Sigmoid colon (tissue), 7 donors: ENCODE measurements around the gene FSTL5. TPM values are rescaled to one million over a fixed set of nuclear protein-coding genes. Genes with fewer than 3 reads are reported as not detected.

Source experiments
- DNase-seq: peaks from one replicate; pipeline ENCODE4 v3.0.0-alpha.2; 2019
- H3K27ac ChIP-seq, 4 donors: fragments of 200-600 bp; sonication (generic); one replicate each; pipeline ENCODE4 v1.5.1; 2016 to 2019; ENCODE audit warnings: mild to moderate bottlenecking in 1 of 4
- H3K27me3 ChIP-seq, 3 donors: fragments of 200-600 bp; sonication (generic); one replicate each; pipeline ENCODE4 v1.5.1; 2019; ENCODE audit warnings: mild to moderate bottlenecking in 1 of 3
- H3K36me3 ChIP-seq, 4 donors: fragments of 200-600 bp; sonication (generic); one replicate each; pipeline ENCODE4 v1.5.1; 2016 to 2019
- H3K4me1 ChIP-seq, 4 donors: fragments of 200-600 bp; sonication (generic); one replicate each; pipeline ENCODE4 v1.5.1; 2017 to 2019
- H3K4me3 ChIP-seq, 4 donors: fragments of 200-600 bp; sonication (generic); one replicate each; pipeline ENCODE4 v1.5.1; 2017 to 2019; ENCODE audit warnings: mild to moderate bottlenecking in 2 of 4, moderate library complexity in 1 of 4
- H3K9me3 ChIP-seq, 4 donors: fragments of 200-600 bp in 3 of 4; sonication (generic) in 3 of 4; one replicate each; pipeline versions ENCODE4 v1.5.1 to v1.6.1; 2013 to 2019
- CTCF ChIP-seq, 4 experiments: fragments of 450-650 bp in 3 of 4; fragments of 200-600 bp in 1 of 4; IDR thresholded peaks; one replicate each; pipeline ENCODE4 v1.5.1; 2016 to 2019; ENCODE audit warnings: antibody characterized with exemption in 4 of 4, mild to moderate bottlenecking in 3 of 4, moderate library complexity in 2 of 4
- EP300 ChIP-seq, 4 donors: sonication (generic); formaldehyde crosslinking; IDR thresholded peaks; one replicate each; pipeline ENCODE4 v1.6.1; 2017; ENCODE audit warnings: antibody characterized with exemption in 4 of 4
- POLR2A ChIP-seq, 2 donors: fragments of 450-650 bp; IDR thresholded peaks; one replicate each; pipeline ENCODE4 v1.6.1; 2016; ENCODE audit warnings: antibody characterized with exemption in 2 of 2, mild to moderate bottlenecking in 2 of 2, moderate library complexity in 2 of 2
- POLR2AphosphoS5 ChIP-seq, 4 donors: sonication (generic); formaldehyde crosslinking; IDR thresholded peaks; one replicate each; pipeline ENCODE4 v1.6.1; 2017; ENCODE audit warnings: antibody characterized with exemption in 4 of 4
- WGBS, 2 donors: extraction: QIAGEN DNeasy Blood & Tissue Kit; methylation state at CpG; one replicate each; pipeline ENCODE4 v1.1.7; 2013; 5-methylcytosine and 5-hydroxymethylcytosine counted together
- intact Hi-C: fragments of 100-400 bp; cut with DNase I; formaldehyde crosslinking; loops from one replicate; pipeline ENCODE4 v1.15.1; 2023
- polyA plus RNA-seq, 3 donors: library from polyadenylated mRNA; stranded (reverse); fragments of 200-250 nt; gene quantifications; one replicate each; pipeline ENCODE4 v1.2.3, GENCODE V29; 2013
- total RNA-seq, 4 donors: library from RNA; depleted of rRNA; stranded (reverse); fragments of >200 nt; gene quantifications; one replicate each; pipeline ENCODE4 v1.1.0, GENCODE V29; 2016
- donor health status: healthy with polysubstance abuse.
- donor health status: Bipolar disorder and iron deficiency.
- donor health status: healthy.

Gene FSTL5
- total and polyA plus RNA-seq, 7 donors = 0.42 to 1.8 (median 0.82) TPM; not detected in 2

- no peak for TF ChIP-seq EP300 (IDR thresholded peaks at IDR 0.05)
- no peak for TF ChIP-seq POLR2AphosphoS5 (IDR thresholded peaks at IDR 0.05)
- TF ChIP-seq POLR2A (IDR thresholded peaks at IDR 0.05) = no peak
- no peak for TF ChIP-seq CTCF (IDR thresholded peaks at IDR 0.05)
- WGBS, 2 donors = 62 to 75% methylated on average over 1 of the region's 1 CpG
These were observed 348.0 kb downstream of the FSTL5 start for GRCh38 chr4:161815841-161816240.

GRCh38 chr4:161813889-161814288, 349.9 kb downstream of the FSTL5 start:
- Histone ChIP-seq H3K27me3 (no peaks in the 10 kb centered on the region), H3K36me3 (no peaks in the 10 kb centered on the region), H3K9me3 (no peaks in the 10 kb centered on the region), H3K27ac (no peak overlapping the region), H3K4me1 (no peaks in the 10 kb centered on the region), H3K4me3 (no peak overlapping the region)
- intact Hi-C loops = no loop called here
- no peak for DNase-seq
- TF ChIP-seq EP300 (IDR thresholded peaks at IDR 0.05) (no peak), POLR2AphosphoS5 (IDR thresholded peaks at IDR 0.05) (no peak), CTCF (IDR thresholded peaks at IDR 0.05) (no peak), POLR2A (IDR thresholded peaks at IDR 0.05) (no peak)

More at GRCh38 chr4:161815841-161816240, 348.0 kb downstream of the FSTL5 start:
- no peaks in the 10 kb centered on the region for H3K4me1 ChIP-seq
- H3K27me3 ChIP-seq = no peaks in the 10 kb centered on the region
- no peaks in the 10 kb centered on the region for H3K36me3 ChIP-seq
- no peak for DNase-seq
- H3K27ac ChIP-seq = no peak overlapping the region
- no peaks in the 10 kb centered on the region for H3K9me3 ChIP-seq
- no peak overlapping the region for H3K4me3 ChIP-seq
- intact Hi-C loops = no loop called here

- no peaks in the 10 kb centered on the region for H3K9me3 ChIP-seq
- 78 to 80% methylated on average over 5 of the region's 5 CpGs for WGBS, 2 donors
- no peak overlapping the region for H3K4me3 ChIP-seq
- DNase-seq = no peak
- no peak overlapping the region for H3K27ac ChIP-seq
- no peaks in the 10 kb centered on the region for H3K27me3 ChIP-seq
- no peaks in the 10 kb centered on the region for H3K4me1 ChIP-seq
- intact Hi-C loops = no loop called here
- no peaks in the 10 kb centered on the region for H3K36me3 ChIP-seq
- no peak for TF ChIP-seq POLR2AphosphoS5 (IDR thresholded peaks at IDR 0.05)
- no peak for TF ChIP-seq CTCF (IDR thresholded peaks at IDR 0.05)
- TF ChIP-seq EP300 (IDR thresholded peaks at IDR 0.05) = no peak
- no peak for TF ChIP-seq POLR2A (IDR thresholded peaks at IDR 0.05)
These were observed 350.4 kb downstream of the FSTL5 start for GRCh38 chr4:161813389-161813788.

GRCh38 chr4:161803171-161803570, 360.6 kb downstream of the FSTL5 start:
- no peak overlapping the region for H3K4me3 ChIP-seq

More at GRCh38 chr4:161803171-161803570, 360.6 kb downstream of the FSTL5 start:
- WGBS, 2 donors = 79 to 82% methylated on average over 2 of the region's 2 CpGs
- DNase-seq = no peak
- Histone ChIP-seq H3K9me3 (no peaks in the 10 kb centered on the region), H3K27ac (no peak overlapping the region), H3K36me3 (no peaks in the 10 kb centered on the region), H3K27me3 (no peaks in the 10 kb centered on the region), H3K4me1 (no peaks in the 10 kb centered on the region)
- TF ChIP-seq POLR2AphosphoS5 (IDR thresholded peaks at IDR 0.05) = no peak
- TF ChIP-seq EP300 (IDR thresholded peaks at IDR 0.05) = no peak
- TF ChIP-seq CTCF (IDR thresholded peaks at IDR 0.05) = no peak
- no peak for TF ChIP-seq POLR2A (IDR thresholded peaks at IDR 0.05)
- intact Hi-C loops = no loop called here
